Measurements from ENCODE around the gene KRT86.

GRCh38 chr12:52228931-52229330 lies 45.5 kb upstream of the KRT86 start:
- TF ChIP-seq CTCF (IDR thresholded peaks at IDR 0.05) (no peak), POLR2A (IDR thresholded peaks at IDR 0.05) (no peak)
